Forelimb muscle (tissue), 1 donor: ENCODE measurements around the gene UROS. TPM values are rescaled to one million over a fixed set of nuclear protein-coding genes. Genes with fewer than 3 reads are reported as not detected.

Experiments
- DNase-seq: peaks from one replicate; pipeline ENCODE4 v3.0.0-alpha.2; 2013; ENCODE audit warnings: low read depth
- polyA plus RNA-seq: library from polyadenylated mRNA; unstranded; fragments of 120-200 nt; gene quantifications from one replicate; pipeline ENCODE4 v1.2.1, GENCODE V29; 2013; ENCODE audit not compliant: insufficient read length

Gene UROS
- 60.3 TPM for polyA plus RNA-seq

DNA sequence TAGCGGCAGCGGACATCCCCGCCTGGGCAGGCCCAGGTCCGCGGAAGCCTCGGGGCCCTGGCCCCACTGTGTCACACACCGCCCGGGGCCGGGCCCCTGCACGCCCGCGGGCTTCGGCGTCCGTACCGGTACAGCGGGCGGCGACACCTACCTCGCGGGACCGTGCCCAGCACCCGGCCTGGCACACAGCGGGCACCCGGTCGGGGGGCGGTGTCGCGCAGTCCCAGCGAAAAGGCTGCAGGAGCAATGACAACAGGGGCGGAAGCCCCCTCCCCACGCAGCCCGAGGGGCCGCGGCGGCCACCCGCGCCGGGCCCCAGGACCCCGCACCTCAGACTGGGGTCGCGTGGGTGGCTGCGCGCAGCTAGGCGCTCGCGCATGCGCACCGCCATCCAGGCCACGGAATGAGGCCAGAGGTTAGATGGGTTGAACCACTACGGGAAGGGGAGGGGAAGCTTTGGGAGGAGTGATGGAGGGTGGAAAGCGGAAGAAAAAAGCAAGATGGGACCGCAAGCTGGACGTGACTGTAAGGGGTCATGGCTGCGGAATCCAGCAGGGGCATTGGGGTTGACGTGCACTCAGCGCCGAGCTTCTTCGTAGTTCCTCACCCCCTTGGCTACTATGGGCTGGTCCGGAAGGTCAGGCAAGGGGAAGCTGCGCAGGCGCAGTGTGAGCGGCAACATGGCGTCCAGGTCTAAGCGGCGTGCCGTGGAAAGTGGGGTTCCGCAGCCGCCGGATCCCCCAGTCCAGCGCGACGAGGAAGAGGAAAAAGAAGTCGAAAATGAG is at the start of gene UROS, which contains the start of gene BCCIP:
UROS (minus strand) TSS at position 381 of the 785 bp plus-strand sequence. CDS start 6,759 bp downstream, outside the sequence.
BCCIP (plus strand) TSS at position 669 of the 785 bp plus-strand sequence; CDS start at position 681, 12 bp downstream.
- peak; percentile 77 for DNase-seq

DNA sequence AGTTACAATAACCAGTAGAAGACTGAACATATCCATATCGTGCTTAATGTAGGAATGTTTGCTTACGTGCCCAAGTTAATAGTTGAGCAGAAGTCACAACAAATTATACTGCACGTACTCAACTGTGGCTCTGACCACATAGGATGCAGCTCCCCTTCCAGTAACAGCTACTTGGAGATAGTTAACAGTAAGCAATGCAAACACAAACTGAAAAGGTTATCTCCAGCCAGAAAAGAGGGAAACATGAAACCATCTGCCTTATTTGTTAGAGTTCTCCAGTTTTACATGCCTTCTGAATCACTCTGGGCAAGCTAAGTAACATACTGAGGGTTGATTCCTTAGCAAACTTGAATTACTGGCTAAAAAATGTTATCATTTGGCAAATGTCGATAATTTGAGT is 48.3 kb upstream of the UROS start:
- no peak for DNase-seq

DNA sequence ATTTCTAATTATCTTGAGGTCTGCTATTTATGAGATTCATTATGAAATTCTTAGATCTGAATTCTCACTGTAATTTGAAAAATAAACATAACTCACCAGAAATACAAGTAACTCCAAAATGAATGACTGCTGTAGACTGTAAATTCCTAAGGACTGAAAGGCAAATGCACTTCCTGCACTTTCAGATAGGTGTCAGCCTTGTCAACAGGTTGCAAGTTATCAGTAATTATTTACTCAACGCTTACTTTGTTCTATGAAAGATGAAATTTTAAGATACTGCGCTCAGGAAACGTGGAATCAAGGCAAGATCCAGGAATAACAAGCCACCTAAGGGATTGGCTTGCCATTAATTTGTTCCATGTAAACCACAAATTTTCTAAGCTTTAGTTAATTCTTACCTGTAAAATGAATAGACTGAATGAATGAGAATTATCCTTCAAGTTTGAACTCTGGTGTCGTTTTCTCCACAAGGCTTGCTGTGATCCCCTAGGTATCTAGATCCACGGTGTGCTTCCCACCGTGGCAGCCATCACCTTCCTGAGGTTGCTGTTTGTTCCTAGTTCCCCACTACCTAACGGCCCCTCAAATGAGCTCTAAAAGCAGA is 45.4 kb upstream of the UROS start:
- DNase-seq: no peak

DNA sequence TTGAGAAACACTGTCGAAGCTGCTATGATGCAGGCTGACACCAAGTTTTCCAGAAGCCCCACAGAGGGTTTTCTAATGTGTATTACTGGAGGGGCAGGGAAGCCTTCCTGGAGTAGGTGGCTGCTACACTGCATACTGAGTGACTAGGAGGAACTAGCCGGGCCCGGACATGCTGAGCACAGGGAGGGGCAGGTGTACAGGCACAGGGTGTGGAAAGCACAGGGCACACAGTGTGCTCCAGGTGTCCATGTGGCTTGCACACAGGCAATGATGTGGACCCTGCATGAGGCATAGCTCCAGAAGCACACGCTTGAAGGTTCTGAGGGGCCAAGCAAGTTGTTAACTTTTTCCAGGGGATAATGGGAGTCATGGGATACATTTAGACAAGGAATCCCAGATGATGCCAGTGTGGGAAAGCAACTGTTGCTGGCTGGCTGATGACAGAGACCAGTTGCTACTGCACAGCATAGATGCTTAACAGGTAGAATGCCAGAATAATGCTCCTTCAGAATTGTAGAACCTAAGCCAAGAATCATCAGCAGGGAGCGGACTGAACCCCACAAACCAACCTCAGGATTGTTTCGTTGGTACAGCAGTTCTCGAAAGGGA is 43.5 kb upstream of the UROS start:
- no peak for DNase-seq

DNA sequence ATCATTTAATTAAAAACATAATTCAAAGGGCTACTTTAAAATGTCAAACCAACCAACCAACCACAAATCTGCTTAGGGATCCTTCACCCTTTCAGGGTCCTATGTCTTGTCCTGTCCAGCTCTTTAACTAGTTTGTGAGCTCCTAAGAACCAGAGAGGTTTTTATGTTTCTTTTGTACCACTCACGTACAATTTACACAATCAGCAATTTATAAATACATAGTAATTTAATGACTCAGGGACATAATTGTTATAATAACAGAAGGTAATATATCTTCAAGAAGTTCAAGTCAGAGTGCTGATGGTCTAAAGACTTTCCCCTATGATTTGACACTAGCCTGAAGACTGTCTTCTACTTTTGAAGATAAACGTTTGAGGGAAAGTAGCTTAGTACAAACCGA is 42.1 kb upstream of the UROS start:
- no peak for DNase-seq

DNA sequence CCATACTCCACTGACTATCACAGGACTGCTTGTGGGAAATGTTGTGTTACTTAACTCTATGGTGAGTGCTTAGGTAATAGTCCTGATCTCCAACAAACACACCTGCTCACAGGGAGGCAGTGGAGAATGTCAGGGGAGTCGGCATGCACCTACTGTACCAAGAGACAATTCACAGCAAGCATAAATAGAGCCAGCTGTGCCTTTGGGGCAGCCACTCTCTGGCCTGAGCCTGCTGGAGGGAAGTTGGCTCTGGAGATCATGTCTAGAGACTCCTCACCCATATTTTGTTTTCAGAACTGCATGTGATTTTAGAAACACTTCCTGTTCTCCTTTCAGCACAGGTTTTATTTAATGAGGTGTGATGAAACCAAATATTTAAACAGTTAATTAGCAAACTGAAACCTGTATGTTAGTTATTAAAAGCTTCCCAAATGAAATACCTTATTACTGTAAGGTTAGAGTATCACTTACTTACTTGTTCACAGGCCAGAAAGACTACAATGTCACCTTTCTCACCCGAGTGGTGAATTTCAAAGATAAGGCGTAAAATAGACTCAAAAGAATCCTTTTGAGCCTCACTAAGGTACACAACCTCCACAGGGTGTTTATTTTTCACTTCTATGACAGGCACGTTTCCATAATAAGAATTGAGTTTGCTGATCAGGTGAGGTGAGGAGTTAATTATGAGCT is 36.2 kb upstream of the UROS start:
- DNase-seq: no peak

DNA sequence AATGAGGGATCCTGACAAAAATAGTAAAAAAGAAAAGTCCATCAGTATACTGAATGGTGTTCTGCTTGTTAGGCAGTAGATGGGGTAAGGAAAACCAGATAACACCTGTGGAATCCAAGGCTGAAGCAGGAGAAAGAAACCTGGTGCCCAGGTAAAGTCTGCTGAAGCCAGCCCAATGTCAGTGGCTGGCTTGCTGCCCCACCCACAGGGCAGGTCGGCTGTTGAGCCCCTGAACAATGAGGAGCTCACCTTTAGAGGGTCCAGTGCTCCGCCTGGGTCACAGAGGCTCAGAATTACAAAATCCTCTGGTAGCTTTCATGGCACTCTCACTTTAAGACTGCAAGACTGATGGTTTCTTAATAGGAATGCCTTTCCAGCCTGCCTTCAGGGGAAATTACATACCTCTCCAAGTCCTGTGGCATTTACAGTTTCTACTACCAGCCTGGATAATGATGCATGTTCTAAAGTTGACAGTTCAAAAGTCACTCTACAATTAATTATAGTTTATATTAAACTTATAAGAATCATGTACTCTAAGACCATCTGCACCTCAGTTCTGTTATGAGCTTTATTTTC is 34.2 kb upstream of the UROS start:
- no peak for DNase-seq

DNA sequence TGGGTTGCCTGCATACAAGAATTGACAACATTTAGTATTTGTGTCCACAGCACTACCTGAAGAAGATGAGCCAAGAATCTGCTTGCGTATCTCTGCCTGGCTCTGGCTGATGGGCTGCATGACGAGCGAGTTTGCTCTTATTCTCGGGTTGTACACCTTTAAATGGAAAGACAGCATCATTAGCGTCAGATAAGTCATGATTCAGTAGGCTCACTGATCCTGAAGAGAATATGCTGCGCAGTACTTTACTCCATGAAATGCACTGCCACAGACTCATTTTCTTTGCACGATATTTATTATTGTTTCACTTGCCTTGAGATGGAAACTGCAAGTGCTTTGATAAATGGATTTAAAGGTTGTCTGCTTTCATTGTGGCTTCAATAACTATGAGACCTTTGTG is 29.4 kb upstream of the UROS start:
- no peak for DNase-seq

DNA sequence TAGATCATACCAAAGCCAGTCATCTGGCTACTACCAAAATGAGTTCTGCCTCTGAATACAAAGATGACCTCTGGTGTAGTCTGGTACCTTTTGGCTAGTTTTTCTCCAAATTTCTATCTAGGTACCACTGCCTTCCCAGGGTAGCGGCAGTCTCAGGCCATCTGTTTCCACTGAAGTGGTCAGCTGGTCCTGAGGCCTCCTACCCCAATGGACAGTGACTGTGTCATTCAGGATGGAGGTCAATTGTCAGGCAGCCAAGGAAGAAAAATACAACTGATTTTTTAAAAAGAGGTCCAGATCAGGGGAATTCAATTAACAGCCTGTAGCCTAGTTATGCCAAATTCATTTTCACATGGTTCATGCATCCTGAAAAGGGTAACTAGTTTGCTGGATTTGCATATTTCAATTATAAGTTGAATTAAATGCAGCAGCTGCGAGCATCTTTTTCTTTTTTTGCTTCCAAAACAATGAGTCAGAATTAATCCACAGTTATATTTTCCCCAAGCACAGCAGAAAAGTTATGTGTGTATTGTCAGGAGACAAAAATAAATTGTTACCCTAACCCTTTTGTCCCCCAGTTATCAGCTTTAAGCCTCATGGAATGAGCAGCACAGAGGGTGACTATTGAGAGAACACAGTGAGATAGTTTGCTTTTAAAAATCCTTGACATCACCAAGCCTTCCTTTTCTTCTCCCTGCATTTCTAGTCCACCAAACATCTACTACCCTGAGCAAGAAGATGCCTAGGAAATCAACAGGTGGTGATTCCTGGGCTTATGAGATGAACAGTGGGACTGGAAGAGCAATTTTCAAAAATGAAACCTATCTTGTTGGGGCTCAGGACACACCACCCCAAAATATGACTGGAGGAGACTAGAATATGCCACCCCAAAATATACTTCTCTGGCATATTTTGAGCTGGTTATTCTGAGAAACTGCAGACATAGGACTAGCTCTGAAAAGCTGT is 28.0 kb upstream of the UROS start:
- DNase-seq: no peak

DNA sequence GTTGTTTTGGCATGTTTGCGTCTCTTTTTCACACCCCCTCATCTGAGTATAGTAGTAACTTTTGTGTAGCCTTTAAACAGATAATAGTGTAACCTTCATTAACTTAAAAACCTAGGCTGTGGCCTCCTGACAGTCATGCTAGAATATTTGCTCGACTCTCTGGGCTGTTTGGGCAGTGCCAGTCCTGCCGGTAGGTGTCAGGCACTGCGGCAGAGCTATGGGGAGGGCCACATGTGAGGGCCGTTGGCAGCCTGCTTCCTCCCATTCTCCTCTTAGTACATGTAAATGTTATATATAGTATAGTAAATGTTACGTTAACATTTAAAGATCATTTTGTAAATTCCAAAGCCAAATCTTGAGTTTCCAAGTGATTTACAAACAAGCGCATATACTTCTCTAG is 26.4 kb upstream of the UROS start:
- DNase-seq: no peak

DNA sequence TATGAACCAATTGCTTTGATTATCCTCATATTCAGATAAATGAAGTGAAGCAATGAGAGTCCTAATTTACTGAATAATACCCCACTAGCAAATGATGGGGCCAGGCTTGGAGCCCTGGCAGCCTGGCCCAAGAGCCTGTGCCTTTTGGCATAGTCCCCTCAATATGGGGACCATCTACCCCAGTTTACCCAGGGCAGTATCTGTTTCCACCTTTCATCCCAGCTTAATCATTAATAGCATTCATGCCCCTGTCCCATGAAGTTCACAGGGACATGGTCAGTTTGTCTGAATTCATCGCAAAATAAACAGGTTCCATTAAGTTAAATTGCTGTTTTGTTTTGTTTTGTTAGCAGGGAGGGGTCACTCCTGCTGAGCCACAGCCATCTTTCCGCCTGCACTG is 25.8 kb upstream of the UROS start:
- no peak for DNase-seq

DNA sequence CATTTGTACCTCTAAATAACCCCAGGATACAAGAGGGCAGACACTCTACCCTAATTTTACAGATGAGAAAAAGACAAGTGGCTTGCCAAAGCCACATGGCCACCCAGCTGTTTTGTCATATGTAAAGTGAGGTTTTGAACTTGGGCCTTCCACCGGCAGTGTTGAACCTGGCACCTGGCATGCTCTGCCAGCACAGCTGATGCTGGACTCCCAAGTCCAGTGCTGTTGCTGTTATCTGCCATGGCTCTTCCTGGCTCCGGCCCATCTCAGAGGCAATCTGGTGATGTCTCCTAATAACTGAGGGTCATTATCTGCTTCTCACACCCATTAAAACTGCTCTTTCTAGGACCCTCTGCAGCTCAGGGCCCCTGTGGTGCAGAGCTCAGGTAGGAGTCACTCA is 25.3 kb upstream of the UROS start:
- no peak for DNase-seq

DNA sequence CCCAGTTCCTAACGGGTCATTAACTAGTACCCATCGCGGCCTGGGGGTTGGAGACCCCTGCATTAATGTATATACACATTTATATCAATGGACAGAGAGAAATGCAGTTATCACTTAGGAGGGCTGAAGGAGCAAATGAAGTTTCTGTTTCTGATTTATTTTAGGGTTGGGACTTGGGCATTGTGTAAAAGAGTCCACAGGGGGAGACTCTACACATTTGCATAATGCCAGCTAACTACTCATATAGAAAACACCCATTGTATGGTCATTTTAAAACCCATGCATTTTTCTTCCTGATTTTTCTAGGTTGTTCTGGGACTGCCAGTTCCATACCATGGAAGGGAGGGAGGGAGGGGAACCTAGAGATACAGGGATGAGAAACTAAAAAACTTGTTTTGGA is 23.8 kb upstream of the UROS start:
- DNase-seq: no peak

DNA sequence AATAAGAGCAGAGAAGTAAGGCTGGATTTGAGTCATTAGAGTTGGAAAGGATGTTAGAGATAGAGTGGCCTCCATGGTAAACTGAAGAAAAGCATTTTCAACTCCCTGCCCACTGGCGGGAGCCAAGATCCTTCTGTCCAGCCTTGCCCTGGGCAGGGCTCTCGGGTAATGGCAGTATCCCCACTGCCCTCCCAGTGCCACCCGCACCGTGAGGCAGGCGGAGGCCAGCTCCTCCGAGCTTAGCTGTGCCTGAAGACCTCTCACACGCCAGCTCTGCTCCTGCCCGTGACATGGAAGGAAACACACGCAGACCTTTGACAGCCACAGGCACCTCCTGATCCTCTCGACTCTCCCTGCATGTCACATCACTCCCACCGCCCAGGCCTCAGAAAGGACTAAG is 22.6 kb upstream of the UROS start:
- DNase-seq: no peak

DNA sequence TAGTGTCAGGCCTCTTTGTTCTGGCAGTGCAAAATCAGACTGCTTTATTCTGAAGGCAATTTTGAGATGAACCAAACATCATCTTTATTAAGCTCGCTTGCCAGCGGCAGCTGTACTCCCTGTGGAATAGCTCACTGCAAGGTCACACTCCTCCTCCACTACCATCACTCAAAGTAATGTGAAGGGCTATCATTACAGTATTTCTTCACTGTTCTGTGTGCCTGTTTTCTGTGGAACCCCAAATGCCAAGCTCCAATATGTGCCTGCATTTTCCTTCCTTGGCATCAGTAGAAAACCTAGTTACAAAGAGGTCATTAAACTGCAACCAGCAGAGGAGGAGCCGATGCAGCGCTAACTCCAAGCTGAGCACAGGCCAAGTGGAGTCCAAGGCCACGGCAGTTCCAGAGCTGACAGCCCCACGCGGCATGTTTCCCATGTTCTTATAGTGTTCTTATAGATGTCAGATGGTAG is 21.7 kb upstream of the UROS start:
- no peak for DNase-seq

DNA sequence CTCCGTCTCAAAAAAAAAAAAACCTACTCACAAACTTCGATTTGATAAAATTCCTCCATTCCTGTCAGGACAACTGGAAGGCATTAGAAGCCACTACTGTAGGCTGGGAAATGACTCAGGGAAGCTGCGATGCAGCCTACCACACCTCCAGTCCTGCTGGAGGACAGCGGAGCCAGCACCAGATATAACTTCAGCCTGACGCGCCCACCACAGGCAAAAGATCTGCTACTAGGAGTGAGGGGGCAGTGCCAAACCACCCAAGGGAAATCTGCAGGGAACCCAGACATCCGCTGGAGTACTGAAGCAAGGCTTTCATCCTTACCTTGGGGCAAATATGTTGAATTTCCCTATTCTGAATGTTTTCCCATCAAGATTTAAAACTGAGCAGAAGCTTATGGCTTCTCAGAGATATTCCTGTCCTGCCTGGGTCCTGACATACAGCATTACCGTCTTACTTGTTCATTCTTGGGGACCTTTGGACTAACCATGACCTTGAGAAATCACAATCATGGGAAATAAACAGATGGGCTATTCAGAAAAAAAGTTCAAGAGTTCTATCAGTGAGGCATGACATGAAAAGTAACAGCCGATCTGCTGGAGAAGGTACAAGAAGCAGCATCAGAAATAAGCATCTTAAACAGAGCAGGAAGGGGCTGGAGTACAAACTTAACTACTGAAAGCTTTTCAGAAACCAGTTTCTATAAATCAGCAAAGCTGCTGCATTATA is 20.7 kb upstream of the UROS start:
- no peak for DNase-seq

DNA sequence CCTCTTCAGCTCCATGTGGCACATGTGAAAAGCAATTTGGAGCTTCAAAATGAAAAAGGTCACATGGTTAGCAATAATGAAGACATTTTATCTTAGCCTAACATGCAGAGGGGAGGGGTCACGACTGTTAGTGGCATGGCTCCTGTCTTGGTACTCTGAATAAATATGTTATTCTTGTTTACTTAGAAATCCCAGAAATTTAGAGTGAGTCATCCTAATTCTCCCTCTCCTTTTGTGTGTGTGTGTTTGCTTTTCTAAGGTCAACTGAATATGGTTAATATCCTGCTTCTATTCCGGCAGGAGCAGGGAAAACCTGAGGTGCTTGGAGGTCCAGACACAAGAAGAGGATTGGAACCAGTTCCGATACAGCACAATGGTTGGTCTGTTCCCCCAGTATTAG is 17.9 kb upstream of the UROS start:
- DNase-seq: no peak

DNA sequence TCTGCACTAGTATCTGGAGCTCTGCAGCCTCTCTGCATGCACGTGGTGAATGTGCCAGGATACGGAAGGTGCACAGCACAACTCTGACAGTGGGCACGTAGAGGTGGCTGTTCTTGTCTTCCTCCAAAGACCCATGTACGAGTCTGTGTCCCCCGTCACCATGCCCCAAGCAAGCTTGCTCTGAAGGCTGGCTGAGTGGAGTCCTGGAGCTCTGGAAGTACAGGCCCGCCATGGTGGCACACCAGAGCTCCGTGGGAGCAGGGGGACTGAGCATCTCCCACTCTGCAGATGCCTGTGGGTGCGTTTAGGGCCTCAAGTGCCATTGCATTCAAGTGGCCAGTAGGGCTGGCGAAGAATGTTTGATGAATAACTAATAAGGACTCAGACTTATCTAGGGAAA is 17.3 kb upstream of the UROS start:
- no peak for DNase-seq

DNA sequence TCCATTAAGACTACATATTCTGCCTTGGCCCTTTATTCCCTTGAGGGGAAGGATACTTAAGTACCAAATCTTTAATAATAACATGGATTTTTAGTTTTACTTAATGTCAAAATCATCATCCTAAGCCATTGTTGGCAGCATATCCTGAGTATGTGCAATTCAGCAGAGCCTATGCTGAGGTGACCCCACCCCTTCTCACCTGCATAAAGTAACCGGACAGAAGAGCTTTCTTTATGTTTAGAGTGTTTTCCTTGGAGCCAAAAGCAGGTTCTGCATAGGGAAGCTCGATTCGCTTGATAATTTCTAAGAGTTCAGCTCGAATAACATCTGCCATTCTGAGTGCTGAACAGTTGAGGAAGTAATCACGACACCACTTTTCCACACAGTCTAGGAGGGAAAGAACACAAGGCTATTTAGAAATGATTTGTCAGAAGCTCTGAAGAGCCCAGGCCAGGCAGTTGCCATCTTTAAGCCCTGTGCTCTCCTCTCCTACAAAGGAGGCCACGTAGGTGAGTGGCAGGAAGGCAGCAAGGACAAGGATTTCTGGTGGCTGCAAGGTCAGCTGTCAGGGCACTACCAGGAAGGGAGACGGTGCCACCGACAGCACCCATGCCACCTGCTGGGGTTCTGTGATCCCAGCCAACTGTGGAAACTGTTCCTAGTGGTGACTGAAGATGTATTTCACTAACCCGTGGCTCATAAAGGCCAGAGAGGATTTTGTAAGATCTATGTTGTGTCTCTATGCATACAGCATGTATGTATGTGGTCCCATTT is 15.9 kb upstream of the UROS start:
- DNase-seq: no peak
